Cardiac fibroblast (primary cell): ENCODE data around the gene SULT2A1.
"Not testable (repeated sequence)": the region's sequence is repeated elsewhere in the genome, so short reads cannot be mapped to it uniquely, and the experiment has no call there.

Source experiments
- DNase-seq, 2 donors: peaks; one replicate each; pipeline versions ENCODE4 v3.0.0 to v3.0.0-alpha.2; 2010; ENCODE audit warnings: low read depth in 2 of 2
- H3K4me3 ChIP-seq, 2 donors: replicated peaks in 1 of 2; 1 replicate in 1 of 2; 2 replicates in 1 of 2; pipeline ENCODE4 v1.5.1; 2011; ENCODE audit warnings: low read depth in 2 of 2, low read length in 2 of 2, mild to moderate bottlenecking in 2 of 2, moderate library complexity in 1 of 2
- TF ChIP-seq, protein P1 (sequence below): IDR thresholded peaks from one replicate; pipeline ENCODE4 v1.5.1; 2011; ENCODE audit warnings: low read depth, mild to moderate bottlenecking, low read length, inconsistent platforms

SULT2A1 gene, protein sequence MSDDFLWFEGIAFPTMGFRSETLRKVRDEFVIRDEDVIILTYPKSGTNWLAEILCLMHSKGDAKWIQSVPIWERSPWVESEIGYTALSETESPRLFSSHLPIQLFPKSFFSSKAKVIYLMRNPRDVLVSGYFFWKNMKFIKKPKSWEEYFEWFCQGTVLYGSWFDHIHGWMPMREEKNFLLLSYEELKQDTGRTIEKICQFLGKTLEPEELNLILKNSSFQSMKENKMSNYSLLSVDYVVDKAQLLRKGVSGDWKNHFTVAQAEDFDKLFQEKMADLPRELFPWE

DNA sequence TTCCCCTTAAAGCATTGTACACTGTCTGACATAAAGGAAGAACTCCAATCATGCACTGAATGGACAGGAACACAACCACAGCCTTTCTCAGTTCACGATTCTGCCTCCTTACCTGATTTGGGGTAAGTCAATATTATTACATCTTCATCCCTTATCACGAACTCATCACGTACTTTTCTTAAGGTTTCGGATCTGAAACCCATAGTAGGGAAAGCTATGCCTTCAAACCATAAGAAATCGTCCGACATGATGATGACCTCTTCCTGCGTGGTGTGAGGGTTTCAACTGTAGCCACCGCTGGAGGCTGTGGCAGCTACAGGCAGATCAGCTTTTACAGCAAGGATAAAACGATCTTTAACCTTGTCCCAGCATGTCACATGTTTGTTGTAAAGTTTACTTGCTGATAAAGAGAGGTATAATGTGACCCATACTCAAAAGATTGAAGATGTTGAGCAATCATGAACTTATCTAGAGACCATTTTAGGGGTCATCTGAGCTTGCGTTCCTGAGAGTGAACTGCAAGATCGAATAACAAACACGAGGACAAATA lies at the start of gene SULT2A1:
SULT2A1 (minus strand) TSS at position 306 of the 550 bp plus-strand sequence; CDS start at position 248, 58 bp downstream.
- DNase-seq, result no peak
- TF ChIP-seq, protein P1, sequence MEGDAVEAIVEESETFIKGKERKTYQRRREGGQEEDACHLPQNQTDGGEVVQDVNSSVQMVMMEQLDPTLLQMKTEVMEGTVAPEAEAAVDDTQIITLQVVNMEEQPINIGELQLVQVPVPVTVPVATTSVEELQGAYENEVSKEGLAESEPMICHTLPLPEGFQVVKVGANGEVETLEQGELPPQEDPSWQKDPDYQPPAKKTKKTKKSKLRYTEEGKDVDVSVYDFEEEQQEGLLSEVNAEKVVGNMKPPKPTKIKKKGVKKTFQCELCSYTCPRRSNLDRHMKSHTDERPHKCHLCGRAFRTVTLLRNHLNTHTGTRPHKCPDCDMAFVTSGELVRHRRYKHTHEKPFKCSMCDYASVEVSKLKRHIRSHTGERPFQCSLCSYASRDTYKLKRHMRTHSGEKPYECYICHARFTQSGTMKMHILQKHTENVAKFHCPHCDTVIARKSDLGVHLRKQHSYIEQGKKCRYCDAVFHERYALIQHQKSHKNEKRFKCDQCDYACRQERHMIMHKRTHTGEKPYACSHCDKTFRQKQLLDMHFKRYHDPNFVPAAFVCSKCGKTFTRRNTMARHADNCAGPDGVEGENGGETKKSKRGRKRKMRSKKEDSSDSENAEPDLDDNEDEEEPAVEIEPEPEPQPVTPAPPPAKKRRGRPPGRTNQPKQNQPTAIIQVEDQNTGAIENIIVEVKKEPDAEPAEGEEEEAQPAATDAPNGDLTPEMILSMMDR, result no peak
- no peak within 1 kb of the TSS for H3K4me3 ChIP-seq

DNA sequence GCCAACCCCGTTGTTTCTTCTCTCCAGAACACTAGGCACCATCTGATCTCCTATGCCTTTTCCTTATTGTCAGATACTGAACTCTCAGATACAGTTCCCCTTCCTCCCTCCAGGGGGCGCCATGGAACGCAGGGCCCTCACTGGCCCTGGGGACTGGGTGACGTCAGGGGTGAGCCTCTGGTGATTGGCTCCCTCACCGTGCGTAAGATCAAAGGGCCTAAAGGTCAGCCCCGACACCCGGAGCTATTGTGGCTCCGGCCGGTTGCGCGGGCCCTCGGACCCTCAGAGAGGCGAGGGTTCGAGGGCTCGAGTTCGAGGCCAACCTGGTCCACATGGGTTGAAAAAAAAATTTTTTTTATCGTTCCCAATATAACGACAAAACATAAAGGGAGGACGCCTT lies 42.5 kb upstream of the SULT2A1 start:
- DNase-seq, H3K4me3 ChIP-seq: not testable (repeated sequence)

DNA sequence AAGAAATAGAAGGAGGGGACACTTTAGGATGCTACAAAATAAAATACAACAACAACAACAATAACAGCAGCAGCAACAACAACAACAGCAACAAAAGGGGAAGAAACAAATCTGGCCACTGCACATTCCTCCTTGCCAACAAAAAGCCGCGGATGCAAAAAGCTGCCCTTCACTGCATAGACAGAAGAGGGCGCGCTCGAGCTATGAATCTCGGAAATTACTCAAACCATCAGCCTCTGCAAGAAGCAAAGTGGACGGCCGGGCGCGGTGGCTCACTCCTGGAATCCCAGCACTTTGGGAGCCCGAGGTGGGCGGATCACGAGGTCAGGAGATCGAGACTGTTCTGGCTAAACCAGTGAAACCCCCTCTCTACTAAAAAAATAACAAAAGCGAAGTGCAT lies 34.0 kb upstream of the SULT2A1 start:
- DNase-seq, H3K4me3 ChIP-seq: not testable (repeated sequence)

DNA sequence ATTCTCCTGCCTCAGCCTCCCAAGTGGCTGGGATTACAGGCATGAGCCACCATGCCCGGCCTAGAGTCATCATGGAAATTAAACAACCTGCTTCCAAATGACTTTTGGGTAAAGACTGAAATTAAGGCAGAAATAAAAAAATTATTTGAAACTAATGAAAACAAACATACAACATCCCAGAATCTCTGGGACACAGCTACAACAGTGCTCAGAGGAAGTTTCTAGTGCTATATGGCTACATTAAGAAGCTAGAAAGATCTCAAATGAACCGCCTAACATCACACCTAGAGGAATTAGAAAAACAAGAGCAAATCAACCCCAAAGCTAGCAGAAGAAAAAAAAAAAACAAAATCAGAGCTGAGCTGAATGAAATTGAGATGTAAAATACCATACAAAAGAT lies 24.1 kb upstream of the SULT2A1 start:
- DNase-seq, H3K4me3 ChIP-seq: not testable (repeated sequence)

DNA sequence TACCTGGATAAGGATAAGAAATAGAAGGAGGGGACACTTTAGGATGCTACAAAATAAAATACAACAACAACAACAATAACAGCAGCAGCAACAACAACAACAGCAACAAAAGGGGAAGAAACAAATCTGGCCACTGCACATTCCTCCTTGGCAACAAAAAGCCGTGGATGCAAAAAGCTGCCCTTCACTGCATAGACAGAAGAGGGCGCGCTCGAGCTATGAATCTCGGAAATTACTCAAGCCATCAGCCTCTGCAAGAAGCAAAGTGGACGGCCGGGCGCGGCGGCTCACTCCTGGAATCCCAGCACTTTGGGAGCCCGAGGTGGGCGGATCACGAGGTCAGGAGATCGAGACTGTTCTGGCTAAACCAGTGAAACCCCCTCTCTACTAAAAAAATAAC lies 23.2 kb upstream of the SULT2A1 start:
- not testable (repeated sequence) for H3K4me3 ChIP-seq, DNase-seq

DNA sequence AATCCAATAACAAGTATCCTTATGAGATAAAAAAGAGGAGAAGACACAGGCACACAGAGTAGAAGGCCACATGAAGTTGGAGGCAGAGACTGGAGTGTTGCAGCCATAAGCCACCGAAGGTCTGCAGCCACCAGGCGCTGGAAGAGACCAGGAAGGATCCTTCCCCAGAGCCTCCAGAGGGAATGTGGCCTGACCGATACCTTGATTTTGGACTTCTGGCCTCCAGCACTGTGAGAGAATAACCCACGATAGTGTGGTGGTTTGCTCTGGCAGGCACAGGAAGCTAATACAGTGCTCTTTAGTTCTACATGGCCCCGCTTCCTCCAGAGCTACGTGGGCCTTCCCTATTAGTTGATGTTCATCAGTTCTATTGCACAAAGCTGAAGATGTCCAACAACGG lies 15.3 kb upstream of the SULT2A1 start:
- no peak for DNase-seq
- H3K4me3 ChIP-seq, result no peak overlapping the region
- TF ChIP-seq, protein P1, result no peak

DNA sequence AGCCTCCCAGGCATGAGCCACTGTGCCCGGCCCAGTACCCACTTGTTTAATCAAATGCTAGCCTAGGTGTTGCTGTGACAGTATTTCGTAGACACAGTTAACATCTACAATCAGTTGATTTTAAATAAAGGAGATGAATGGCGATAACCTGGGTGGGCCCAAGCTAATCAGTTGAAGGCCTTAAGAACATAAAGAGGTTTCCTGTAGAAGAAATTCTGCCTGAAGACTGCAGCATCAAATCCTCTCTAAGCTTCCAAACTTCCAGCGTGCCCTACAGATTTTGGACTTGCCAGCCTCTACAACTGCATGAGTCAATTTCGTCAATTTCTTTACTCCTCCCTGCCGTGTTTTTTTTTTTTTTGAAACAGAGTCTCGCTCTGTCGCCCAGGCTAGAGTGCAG lies 13.2 kb upstream of the SULT2A1 start:
- DNase-seq, result no peak
- TF ChIP-seq, protein P1, result no peak
- H3K4me3 ChIP-seq, result no peak overlapping the region

DNA sequence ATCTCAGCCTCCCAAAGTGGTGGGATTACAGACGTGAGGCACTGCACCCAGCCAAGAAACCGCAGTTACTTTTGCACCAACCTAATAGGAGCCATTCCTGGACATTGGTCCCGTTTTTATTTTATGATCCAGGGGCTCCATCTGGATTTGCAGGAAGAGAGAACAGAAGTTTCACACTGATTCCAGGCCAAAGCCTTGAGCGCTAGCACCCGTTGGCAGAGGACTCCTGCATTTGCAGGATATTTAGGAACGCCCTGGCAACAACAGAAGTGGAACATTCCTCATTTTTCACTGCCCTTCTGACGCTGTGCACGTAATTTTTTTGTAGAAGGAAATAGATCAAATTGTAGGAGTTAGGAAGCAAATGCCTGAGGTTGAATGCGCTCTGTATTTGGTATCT lies 11.7 kb upstream of the SULT2A1 start:
- TF ChIP-seq, protein P1, result no peak
- DNase-seq, result no peak
- no peak overlapping the region for H3K4me3 ChIP-seq

DNA sequence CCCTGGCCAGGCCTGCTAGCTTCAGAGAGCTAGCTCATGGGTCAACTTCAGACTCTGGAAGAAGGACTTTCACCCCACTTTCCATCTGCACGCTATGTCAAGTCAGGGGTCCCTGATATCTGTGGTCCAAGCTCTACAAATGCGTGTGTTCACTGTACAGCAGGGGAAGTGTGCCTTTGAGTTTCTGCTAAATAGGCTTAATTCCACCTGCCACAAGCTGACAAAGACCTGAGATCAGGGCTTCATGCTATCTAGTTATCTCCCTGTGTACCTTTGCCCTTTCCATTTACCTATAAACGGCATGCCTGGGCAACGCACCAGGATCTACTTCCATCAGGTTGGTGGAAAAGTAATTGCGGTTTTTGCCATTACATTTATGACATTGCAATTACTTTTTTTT lies 10.7 kb upstream of the SULT2A1 start:
- no peak for DNase-seq
- TF ChIP-seq, protein P1, result no peak
- no peak overlapping the region for H3K4me3 ChIP-seq
